ENCODE measurements around the gene CNIH1.
"Not testable (repeated sequence)": the region's sequence is repeated elsewhere in the genome, so short reads cannot be mapped to it uniquely, and the experiment has no call there.

CNIH1 gene

GRCh38 chr14:54380558-54380957 lies 60.6 kb downstream of the CNIH1 start:
- not testable (repeated sequence) for DNase-seq (ENCODE audit: low spot score)

DNA sequence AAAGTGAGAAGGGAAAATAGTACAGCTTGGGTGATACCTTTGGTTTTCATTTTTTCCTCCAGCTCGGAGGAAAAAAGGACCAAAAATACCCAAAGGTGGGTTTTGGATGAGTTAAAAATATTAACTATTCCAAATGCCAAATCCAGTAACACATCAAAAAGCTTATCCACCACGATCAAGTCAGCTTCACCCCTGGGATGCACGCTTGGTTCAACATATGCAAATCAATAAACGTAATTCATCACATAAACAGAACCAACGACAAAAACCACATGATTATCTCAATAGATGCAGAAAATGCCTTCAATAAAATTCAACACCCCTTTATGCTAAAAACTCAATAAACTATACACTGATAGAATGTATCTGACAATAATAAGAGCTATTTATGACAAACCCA lies 62.3 kb downstream of the CNIH1 start:
- DNase-seq (ENCODE audit: low spot score) = not testable (repeated sequence)

GRCh38 chr14:54377501-54377900 lies 63.7 kb downstream of the CNIH1 start:
- no peak for DNase-seq (ENCODE audit: low spot score)

- DNase-seq (ENCODE audit: low spot score) = peak; percentile 29
Observed at GRCh38 chr14:54374117-54374884, 66.9 kb downstream of the CNIH1 start.

Measured in GM03348 (cell line).